ENCODE measurements around the gene LMX1B. TPM values are rescaled to one million over a fixed set of nuclear protein-coding genes. Genes with fewer than 3 reads are reported as not detected.

The LMX1B gene
- polyA plus RNA-seq, 2 donors, result 0.01 to 0.02 TPM

DNA sequence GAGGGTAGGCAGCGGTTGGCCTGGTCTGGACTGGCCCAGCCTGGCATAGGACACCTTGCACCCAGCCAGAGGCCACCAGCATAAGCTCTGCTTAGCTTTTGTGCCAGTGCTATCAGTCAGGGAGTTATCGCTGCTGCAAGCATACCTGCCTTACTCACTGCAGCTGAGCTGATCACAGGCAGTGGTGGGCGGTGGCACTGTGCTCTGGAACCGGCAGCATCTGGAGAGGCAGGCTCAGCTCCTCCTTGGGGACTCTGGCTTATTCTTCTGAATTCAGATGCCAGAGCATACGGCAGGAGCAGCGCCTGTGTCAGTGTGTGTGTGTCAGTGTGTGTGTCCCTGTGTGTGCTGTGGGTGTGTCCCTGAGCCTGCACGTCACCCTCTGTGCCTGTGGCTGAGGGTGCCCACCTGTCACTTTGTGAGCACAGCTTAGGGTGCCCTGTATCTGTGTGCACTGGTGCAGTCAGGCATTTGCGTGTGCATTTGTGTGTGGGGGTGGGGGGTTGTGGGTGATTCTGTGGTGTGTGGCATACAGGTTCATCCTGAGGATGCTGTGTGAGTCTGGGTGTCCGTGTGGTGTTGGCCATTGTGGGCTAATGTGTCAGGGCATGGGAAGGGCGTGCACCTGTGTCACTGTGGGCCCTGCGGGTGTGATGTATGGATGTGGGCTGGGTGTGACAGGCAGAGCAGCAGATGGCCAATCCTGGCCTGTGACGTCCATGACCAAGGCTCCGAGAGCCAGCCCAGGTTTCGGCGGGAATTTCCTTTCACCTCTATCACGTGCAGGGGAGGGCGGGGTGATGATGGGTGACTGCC lies 23.5 kb downstream of the LMX1B start:
- no peaks in the 10 kb centered on the region for H3K36me3 ChIP-seq (ENCODE audit: control insufficient read depth in 2 of 2, insufficient read depth in 2 of 2, low read length in 1 of 2)

DNA sequence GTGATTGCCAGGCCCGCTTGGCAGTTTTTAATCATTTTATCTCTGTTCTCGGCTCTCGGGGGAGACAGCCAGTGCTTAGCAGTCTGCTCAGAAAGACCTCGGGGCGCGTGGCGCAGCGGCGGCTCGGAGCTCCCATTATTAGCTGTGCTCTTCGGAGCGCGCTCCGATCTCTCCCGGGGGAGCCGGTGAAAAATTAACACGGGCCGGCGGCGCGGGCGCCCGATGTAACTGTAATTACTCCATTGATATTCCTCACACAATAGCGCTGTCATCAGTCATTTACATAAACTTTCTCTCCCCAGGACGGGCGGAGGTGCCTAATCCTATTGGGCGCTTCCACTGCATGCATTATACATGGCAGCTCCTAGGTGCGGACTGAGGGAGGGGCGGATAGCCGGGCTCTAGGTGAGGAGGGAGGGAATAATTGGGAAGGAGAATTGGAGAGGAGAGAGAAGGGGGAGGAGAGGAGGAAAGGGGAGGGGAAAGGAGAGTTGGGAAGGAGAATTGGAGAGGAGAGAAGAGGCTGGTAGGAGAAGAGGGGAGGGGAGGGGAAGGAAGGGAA lies 24.9 kb downstream of the LMX1B start:
- no peaks in the 10 kb centered on the region for H3K36me3 ChIP-seq (ENCODE audit: control insufficient read depth in 2 of 2, insufficient read depth in 2 of 2, low read length in 1 of 2)
- no peaks in the 10 kb centered on the region for H3K27me3 ChIP-seq (ENCODE audit: control insufficient read depth in 1 of 2, insufficient read depth in 2 of 2, low read length in 2 of 2)
- no peaks in the 10 kb centered on the region for H3K9me3 ChIP-seq (ENCODE audit: control insufficient read depth in 2 of 2, insufficient read depth in 1 of 2, low read depth in 1 of 2, low read length in 1 of 2)
- H3K27ac ChIP-seq (ENCODE audit: low read depth in 2 of 2, low read length in 1 of 2), result no peak overlapping the region
- WGBS, 2 donors, result 2 to 3% methylated on average over 30 of the region's 30 CpGs
- no peaks in the 10 kb centered on the region for H3K4me1 ChIP-seq (ENCODE audit: control insufficient read depth in 2 of 2, insufficient read depth in 2 of 2, low read length in 1 of 2)
- no peak overlapping the region for H3K4me3 ChIP-seq (ENCODE audit: low read depth in 1 of 2, low read length in 2 of 2)

More for the DNA sequence above, 23.5 kb downstream of the LMX1B start:
- 39 to 55% methylated on average over 16 to 17 of the region's 17 CpGs for WGBS, 2 donors
- H3K27me3 ChIP-seq (ENCODE audit: control insufficient read depth in 1 of 2, insufficient read depth in 2 of 2, low read length in 2 of 2), result peaks cover 0 to 3% of the 10 kb centered on the region in 2 donors
- no peak overlapping the region for H3K4me3 ChIP-seq (ENCODE audit: low read depth in 1 of 2, low read length in 2 of 2)
- H3K9me3 ChIP-seq (ENCODE audit: control insufficient read depth in 2 of 2, insufficient read depth in 1 of 2, low read depth in 1 of 2, low read length in 1 of 2), result no peaks in the 10 kb centered on the region
- no peak overlapping the region for H3K27ac ChIP-seq (ENCODE audit: low read depth in 2 of 2, low read length in 1 of 2)
- H3K4me1 ChIP-seq (ENCODE audit: control insufficient read depth in 2 of 2, insufficient read depth in 2 of 2, low read length in 1 of 2), result no peaks in the 10 kb centered on the region

DNA sequence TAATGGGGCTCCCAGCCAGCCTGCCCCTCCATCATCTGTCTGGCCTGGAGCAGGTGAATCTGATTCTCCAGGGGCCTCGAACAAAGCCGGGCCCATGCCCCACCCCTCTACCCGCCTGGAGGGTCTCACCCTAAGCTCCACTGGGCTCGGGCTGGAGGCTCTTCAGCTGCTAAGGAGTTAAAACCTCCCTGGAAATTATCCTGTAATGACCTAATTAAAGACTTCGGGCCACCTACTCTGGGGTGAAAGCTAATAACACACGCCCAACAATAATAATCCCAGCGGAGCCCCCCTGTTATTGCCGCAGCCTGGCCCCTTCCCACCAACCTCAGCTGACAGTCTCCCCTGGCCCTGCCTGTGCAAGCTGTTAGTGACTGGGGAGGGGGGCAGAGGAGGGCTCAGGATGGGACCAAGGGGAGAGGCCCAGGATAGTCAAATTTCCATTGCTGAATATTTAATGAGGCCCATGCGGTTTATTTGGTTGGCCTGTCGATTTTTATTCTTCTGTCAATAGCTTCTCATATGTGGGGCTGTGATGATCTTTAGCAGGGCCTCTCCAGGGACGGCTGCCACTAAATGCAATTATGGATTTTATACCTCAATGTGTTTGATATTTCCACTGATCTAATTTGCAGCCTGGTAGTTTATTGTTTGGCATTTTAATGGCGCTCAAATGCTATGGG lies 25.7 kb downstream of the LMX1B start:
- no peaks in the 10 kb centered on the region for H3K4me1 ChIP-seq (ENCODE audit: control insufficient read depth in 2 of 2, insufficient read depth in 2 of 2, low read length in 1 of 2)
- H3K36me3 ChIP-seq (ENCODE audit: control insufficient read depth in 2 of 2, insufficient read depth in 2 of 2, low read length in 1 of 2), result no peaks in the 10 kb centered on the region
- no peak overlapping the region for H3K27ac ChIP-seq (ENCODE audit: low read depth in 2 of 2, low read length in 1 of 2)
- H3K4me3 ChIP-seq (ENCODE audit: low read depth in 1 of 2, low read length in 2 of 2), result no peak overlapping the region
- H3K9me3 ChIP-seq (ENCODE audit: control insufficient read depth in 2 of 2, insufficient read depth in 1 of 2, low read depth in 1 of 2, low read length in 1 of 2), result no peaks in the 10 kb centered on the region
- 54 to 56% methylated on average over 12 of the region's 12 CpGs for WGBS, 2 donors
- H3K27me3 ChIP-seq (ENCODE audit: control insufficient read depth in 1 of 2, insufficient read depth in 2 of 2, low read length in 2 of 2), result no peaks in the 10 kb centered on the region

DNA sequence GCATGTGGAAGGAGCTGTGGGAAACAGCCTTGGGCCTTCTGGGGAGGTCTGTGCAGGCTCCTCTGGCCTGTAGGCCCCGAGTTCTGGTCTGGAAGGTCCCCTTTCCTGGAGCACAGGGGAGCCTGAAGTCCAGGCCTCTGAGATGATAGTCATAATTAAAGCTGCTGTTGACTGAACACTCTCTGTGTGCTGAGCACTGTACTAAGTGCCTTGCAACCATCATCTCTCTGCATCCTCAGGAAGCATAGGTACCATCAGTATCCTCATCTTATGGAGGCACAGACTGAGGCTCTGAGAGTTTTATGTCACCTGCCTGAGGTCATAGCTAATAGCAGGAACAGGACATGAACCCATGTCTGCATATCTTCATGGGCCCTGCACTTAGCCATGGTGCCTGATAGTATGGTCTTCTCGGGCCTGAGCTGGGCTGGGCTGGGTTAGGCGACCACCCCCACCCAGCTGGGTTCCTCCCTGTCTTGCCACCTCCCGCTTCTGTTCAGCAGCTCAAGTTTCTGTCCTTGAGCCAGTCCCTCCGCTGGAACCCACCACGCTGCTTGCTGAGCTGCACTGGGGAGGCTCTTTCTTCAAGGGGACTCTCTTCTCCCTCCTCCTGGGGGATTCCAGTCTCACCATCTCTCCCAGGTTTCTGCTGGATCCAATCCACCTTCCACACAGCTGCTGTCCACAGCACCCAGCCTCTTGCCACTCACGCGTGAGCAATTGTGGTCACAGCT lies 27.6 kb downstream of the LMX1B start:
- 78 to 82% methylated on average over 8 of the region's 8 CpGs for WGBS, 2 donors
- no peaks in the 10 kb centered on the region for H3K36me3 ChIP-seq (ENCODE audit: control insufficient read depth in 2 of 2, insufficient read depth in 2 of 2, low read length in 1 of 2)
- no peaks in the 10 kb centered on the region for H3K4me1 ChIP-seq (ENCODE audit: control insufficient read depth in 2 of 2, insufficient read depth in 2 of 2, low read length in 1 of 2)
- H3K4me3 ChIP-seq (ENCODE audit: low read depth in 1 of 2, low read length in 2 of 2), result no peak overlapping the region
- H3K27me3 ChIP-seq (ENCODE audit: control insufficient read depth in 1 of 2, insufficient read depth in 2 of 2, low read length in 2 of 2), result peaks cover 0 to 3% of the 10 kb centered on the region in 2 donors
- no peak overlapping the region for H3K27ac ChIP-seq (ENCODE audit: low read depth in 2 of 2, low read length in 1 of 2)
- no peaks in the 10 kb centered on the region for H3K9me3 ChIP-seq (ENCODE audit: control insufficient read depth in 2 of 2, insufficient read depth in 1 of 2, low read depth in 1 of 2, low read length in 1 of 2)

DNA sequence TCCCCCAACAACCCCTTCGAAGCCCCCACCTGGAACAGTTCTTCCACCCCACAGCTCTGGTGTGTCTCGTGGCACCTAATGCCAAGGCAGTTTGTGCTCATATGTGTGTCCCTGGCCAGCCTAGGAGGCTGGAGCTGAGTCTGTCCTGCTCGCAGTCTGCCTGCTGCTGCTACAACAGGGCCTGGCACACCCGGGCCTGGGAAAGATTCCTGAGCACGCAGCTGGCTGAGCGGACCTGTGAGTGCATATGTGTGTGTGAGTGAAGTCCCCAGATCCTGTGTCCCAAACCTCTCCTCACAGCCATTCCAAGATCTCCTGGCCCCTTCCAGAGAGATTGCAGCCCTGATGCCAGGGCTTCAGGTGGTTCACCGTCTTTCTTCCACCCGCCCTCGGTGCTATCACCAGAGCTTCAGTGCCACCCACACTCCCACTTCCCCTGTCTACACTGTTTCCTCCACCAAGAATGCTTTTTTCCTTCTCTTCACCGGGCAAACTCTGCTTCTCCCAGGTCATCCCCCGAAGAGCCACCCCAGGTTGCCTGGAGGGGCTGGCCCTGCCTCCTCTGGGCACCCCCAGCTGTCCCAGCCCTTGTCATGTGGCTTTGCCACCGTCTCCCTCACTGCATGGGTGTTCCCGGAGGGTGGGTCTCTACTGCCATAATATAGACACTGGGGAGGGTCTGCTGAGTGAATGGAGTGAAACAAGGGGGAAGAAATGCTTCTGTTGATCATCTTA lies 28.4 kb downstream of the LMX1B start:
- Histone ChIP-seq H3K4me1 (ENCODE audit: control insufficient read depth in 2 of 2, insufficient read depth in 2 of 2, low read length in 1 of 2) (no peaks in the 10 kb centered on the region), H3K9me3 (ENCODE audit: control insufficient read depth in 2 of 2, insufficient read depth in 1 of 2, low read depth in 1 of 2, low read length in 1 of 2) (no peaks in the 10 kb centered on the region), H3K4me3 (ENCODE audit: low read depth in 1 of 2, low read length in 2 of 2) (no peak overlapping the region), H3K27ac (ENCODE audit: low read depth in 2 of 2, low read length in 1 of 2) (no peak overlapping the region), H3K27me3 (ENCODE audit: control insufficient read depth in 1 of 2, insufficient read depth in 2 of 2, low read length in 2 of 2) (peaks cover 0 to 3% of the 10 kb centered on the region in 2 donors), H3K36me3 (ENCODE audit: control insufficient read depth in 2 of 2, insufficient read depth in 2 of 2, low read length in 1 of 2) (no peaks in the 10 kb centered on the region)
- 67 to 73% methylated on average over 13 of the region's 13 CpGs for WGBS, 2 donors

DNA sequence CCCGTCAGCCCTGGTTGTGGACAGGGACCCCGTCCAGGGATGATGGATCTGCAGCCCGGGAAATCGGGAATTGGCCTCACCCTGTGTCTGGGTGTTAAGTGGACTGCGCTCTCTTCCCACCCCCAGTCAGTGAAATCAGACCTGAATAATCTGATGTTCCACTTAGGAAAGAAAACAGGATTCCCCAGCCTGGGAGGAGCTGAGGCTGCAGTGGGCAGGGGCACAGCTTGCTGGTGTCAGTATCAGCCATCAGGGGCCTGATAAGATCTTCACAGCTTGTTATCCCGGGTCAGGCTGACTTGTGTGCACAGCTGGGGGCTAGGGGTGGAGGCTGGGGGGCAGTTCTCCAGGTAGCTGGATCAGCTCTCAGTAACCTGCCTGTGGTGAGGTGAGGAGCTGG lies 29.1 kb downstream of the LMX1B start:
- Histone ChIP-seq H3K27ac (ENCODE audit: low read depth in 2 of 2, low read length in 1 of 2) (no peak overlapping the region), H3K9me3 (ENCODE audit: control insufficient read depth in 2 of 2, insufficient read depth in 1 of 2, low read depth in 1 of 2, low read length in 1 of 2) (no peaks in the 10 kb centered on the region), H3K4me3 (ENCODE audit: low read depth in 1 of 2, low read length in 2 of 2) (no peak overlapping the region), H3K36me3 (ENCODE audit: control insufficient read depth in 2 of 2, insufficient read depth in 2 of 2, low read length in 1 of 2) (no peaks in the 10 kb centered on the region), H3K27me3 (ENCODE audit: control insufficient read depth in 1 of 2, insufficient read depth in 2 of 2, low read length in 2 of 2) (peaks cover 0 to 3% of the 10 kb centered on the region in 2 donors), H3K4me1 (ENCODE audit: control insufficient read depth in 2 of 2, insufficient read depth in 2 of 2, low read length in 1 of 2) (no peaks in the 10 kb centered on the region)
- WGBS, 2 donors, result 50 to 52% methylated on average over 6 of the region's 6 CpGs

DNA sequence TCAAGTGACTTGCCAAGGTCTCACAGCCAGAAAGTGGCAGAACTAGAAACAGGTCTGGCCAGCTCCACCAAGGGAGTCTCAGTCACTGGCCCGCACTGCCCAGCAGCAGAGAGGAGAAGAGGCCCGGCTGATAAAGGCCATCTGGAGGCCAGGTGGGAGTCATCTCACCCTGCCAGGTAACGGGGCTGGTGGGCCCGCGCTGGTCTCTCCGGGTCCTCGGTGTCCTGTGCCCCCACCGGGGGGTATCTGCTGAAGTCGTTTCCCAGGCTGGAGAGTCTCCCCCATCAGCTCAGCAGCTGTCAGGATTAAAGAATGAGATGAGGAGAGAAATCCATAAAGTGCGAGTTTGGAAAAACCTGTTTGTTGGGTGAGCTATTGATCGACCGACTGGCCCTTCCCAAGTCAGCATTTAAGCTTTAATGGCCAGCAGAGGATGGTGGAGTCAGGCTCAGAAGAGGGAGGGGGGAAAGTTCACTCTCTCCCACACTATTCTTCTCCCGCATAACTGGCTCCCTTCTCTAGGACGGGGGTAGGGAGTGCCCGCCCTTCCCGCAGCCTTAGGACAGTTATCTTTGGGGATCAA lies 30.3 kb downstream of the LMX1B start:
- Histone ChIP-seq H3K4me1 (ENCODE audit: control insufficient read depth in 2 of 2, insufficient read depth in 2 of 2, low read length in 1 of 2) (no peaks in the 10 kb centered on the region), H3K36me3 (ENCODE audit: control insufficient read depth in 2 of 2, insufficient read depth in 2 of 2, low read length in 1 of 2) (no peaks in the 10 kb centered on the region), H3K9me3 (ENCODE audit: control insufficient read depth in 2 of 2, insufficient read depth in 1 of 2, low read depth in 1 of 2, low read length in 1 of 2) (no peaks in the 10 kb centered on the region), H3K4me3 (ENCODE audit: low read depth in 1 of 2, low read length in 2 of 2) (no peak overlapping the region), H3K27me3 (ENCODE audit: control insufficient read depth in 1 of 2, insufficient read depth in 2 of 2, low read length in 2 of 2) (peaks cover 0 to 3% of the 10 kb centered on the region in 2 donors), H3K27ac (ENCODE audit: low read depth in 2 of 2, low read length in 1 of 2) (no peak overlapping the region)
- 18 to 29% methylated on average over 15 to 16 of the region's 16 CpGs for WGBS, 2 donors

DNA sequence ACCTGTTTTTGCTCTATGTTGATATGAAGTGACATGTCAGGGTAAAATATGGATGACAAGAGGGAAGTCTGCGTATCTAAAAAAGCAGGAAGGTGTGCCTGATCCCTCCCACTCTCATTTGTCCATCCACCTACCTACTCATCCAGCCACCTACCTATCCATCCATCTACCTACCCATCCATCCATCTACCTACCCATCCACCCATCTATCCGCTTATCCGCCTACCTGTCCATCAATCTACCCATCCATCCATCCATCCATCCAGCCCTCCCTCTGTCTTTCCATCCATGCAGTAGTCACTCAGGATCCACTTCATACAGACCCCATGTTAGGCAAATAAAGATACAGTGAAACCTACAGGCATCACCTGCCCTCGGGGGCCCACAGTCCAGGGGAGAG lies 32.4 kb downstream of the LMX1B start:
- H3K27me3 ChIP-seq (ENCODE audit: control insufficient read depth in 1 of 2, insufficient read depth in 2 of 2, low read length in 2 of 2), result peaks cover 0 to 3% of the 10 kb centered on the region in 2 donors
- WGBS, 2 donors, result 73 to 83% methylated on average over 4 of the region's 4 CpGs
- H3K36me3 ChIP-seq (ENCODE audit: control insufficient read depth in 2 of 2, insufficient read depth in 2 of 2, low read length in 1 of 2), result no peaks in the 10 kb centered on the region
- no peak overlapping the region for H3K27ac ChIP-seq (ENCODE audit: low read depth in 2 of 2, low read length in 1 of 2)
- H3K9me3 ChIP-seq (ENCODE audit: control insufficient read depth in 2 of 2, insufficient read depth in 1 of 2, low read depth in 1 of 2, low read length in 1 of 2), result no peaks in the 10 kb centered on the region
- H3K4me1 ChIP-seq (ENCODE audit: control insufficient read depth in 2 of 2, insufficient read depth in 2 of 2, low read length in 1 of 2), result no peaks in the 10 kb centered on the region
- no peak overlapping the region for H3K4me3 ChIP-seq (ENCODE audit: low read depth in 1 of 2, low read length in 2 of 2)

Measured in esophagus (tissue), 2 donors.